PFSK-1 (cell line): ENCODE data around the gene INSL3.

Experiments used
- POLR2AphosphoS5 ChIP-seq: IDR thresholded peaks from 2 replicates; pipeline ENCODE4 v1.6.1; 2012; ENCODE audit warnings: low read depth, mild to moderate bottlenecking, control low read depth, low read length, moderate library complexity
- TAF1 ChIP-seq: IDR thresholded peaks from 2 replicates; pipeline ENCODE4 v1.6.1; 2012; ENCODE audit warnings: low read length, control low read depth, borderline replicate concordance; ENCODE audit not compliant: insufficient read depth

- TF ChIP-seq POLR2AphosphoS5 = no peak
- no peak for TF ChIP-seq TAF1
Observed at GRCh38 chr19:17778251-17778967, 42.9 kb downstream of the INSL3 start.
